ENCODE data around the gene PRELID1.

Gene PRELID1

GRCh38 chr5:177355162-177355867, 51.7 kb downstream of the PRELID1 start:
- H3K4me1 ChIP-seq (ENCODE audit: control insufficient read depth in 2 of 2, insufficient read depth in 2 of 2, low read length in 2 of 2) = peaks cover 25 to 43% of the 10 kb centered on the region in 2 donors
- H3K27ac ChIP-seq (ENCODE audit: low read depth in 2 of 2, low read length in 2 of 2) = no peak overlapping the region
- no peak overlapping the region for H3K4me3 ChIP-seq (ENCODE audit: low read length in 2 of 2)
- H3K9me3 ChIP-seq (ENCODE audit: control insufficient read depth in 2 of 2, low read length in 2 of 2) = no peaks in the 10 kb centered on the region
- H3K27me3 ChIP-seq (ENCODE audit: control insufficient read depth in 2 of 2, insufficient read depth in 2 of 2, low read length in 2 of 2) = peaks cover 0 to 2% of the 10 kb centered on the region in 2 donors
- H3K9ac ChIP-seq (ENCODE audit: low read depth in 1 of 2, low read length in 2 of 2) = no peak overlapping the region
- no peaks in the 10 kb centered on the region for H3K36me3 ChIP-seq (ENCODE audit: control insufficient read depth in 2 of 2, insufficient read depth in 2 of 2, low read length in 2 of 2)

- Histone ChIP-seq H3K27me3 (ENCODE audit: control insufficient read depth in 2 of 2, insufficient read depth in 2 of 2, low read length in 2 of 2) (peaks cover 0 to 2% of the 10 kb centered on the region in 2 donors), H3K36me3 (ENCODE audit: control insufficient read depth in 2 of 2, insufficient read depth in 2 of 2, low read length in 2 of 2) (no peaks in the 10 kb centered on the region), H3K4me1 (ENCODE audit: control insufficient read depth in 2 of 2, insufficient read depth in 2 of 2, low read length in 2 of 2) (peaks cover 20 to 39% of the 10 kb centered on the region in 2 donors), H3K9me3 (ENCODE audit: control insufficient read depth in 2 of 2, low read length in 2 of 2) (no peaks in the 10 kb centered on the region), H3K27ac (ENCODE audit: low read depth in 2 of 2, low read length in 2 of 2) (no peak overlapping the region), H3K9ac (ENCODE audit: low read depth in 1 of 2, low read length in 2 of 2) (no peak overlapping the region), H3K4me3 (ENCODE audit: low read length in 2 of 2) (no peak overlapping the region)
Measured at GRCh38 chr5:177355868-177356168, 52.2 kb downstream of the PRELID1 start.
